ENCODE results near the gene PCDHGA1. TPM values are rescaled to one million over a fixed set of nuclear protein-coding genes. Genes with fewer than 3 reads are reported as not detected.

Gene PCDHGA1
- total and polyA plus RNA-seq, 2 of the 4 experiments (the other 2 are of a cell fraction) = 0.90 to 0.92 TPM

GRCh38 chr5:141508798-141509611 is 178.7 kb downstream of the PCDHGA1 start (continued):
- TF ChIP-seq, protein P1, sequence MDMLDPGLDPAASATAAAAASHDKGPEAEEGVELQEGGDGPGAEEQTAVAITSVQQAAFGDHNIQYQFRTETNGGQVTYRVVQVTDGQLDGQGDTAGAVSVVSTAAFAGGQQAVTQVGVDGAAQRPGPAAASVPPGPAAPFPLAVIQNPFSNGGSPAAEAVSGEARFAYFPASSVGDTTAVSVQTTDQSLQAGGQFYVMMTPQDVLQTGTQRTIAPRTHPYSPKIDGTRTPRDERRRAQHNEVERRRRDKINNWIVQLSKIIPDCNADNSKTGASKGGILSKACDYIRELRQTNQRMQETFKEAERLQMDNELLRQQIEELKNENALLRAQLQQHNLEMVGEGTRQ (IDR thresholded peaks at IDR 0.05; ENCODE audit: low read depth, low read length) = no peak
- no peak; the same call in 1 of the 2 replicates for TF ChIP-seq MAZ (IDR thresholded peaks at IDR 0.05; ENCODE audit: borderline replicate concordance, low read depth, low read length)

DNA sequence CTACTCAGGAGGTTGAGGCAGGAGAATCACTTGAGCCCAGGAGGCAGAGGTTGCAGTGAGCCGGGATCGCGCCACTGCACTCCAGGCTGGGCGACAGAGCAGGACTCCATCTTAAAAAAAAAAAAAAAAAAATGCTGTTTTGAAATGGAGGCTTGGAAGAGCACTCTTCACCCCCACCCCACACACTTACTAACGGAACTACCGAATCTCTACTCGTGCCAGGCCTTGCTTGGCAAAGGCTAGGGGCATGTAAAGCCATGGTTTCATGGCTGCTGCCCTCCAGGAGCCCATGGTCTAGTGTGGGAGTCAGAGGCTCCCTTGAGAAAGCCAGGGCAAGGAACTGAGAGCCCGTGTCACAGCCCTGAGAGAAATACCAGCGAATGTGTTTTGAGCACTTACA is 179.8 kb downstream of the PCDHGA1 start:
- Histone ChIP-seq H4K5ac (ENCODE audit: low read depth, low read length) (no peak overlapping the region), H2BK5ac (ENCODE audit: low read depth, low read length, poor library complexity, severe bottlenecking) (no peak overlapping the region), H3K23ac (ENCODE audit: low read depth, low read length) (no peak overlapping the region), H3K14ac (replicated peaks; ENCODE audit: low read depth, low read length) (peak overlapping the region; percentile 95; the same call in 1 of the 2 replicates), H3K4ac (ENCODE audit: low read depth, low read length) (no peak overlapping the region), H3K4me2 (ENCODE audit: low read depth, low read length) (no peak overlapping the region), H3K18ac (ENCODE audit: low read depth, low read length) (no peak overlapping the region), H3K9me3 (ENCODE audit: control insufficient read depth, insufficient read depth, low read length) (no peaks in the 10 kb centered on the region), H2BK120ac (ENCODE audit: low read depth, low read length) (0 out of 2 replicates have a peak overlapping the region, but pooled peaks have one; percentile 98), H2AFZ (replicated peaks; ENCODE audit: low read length, poor library complexity) (no peak overlapping the region), H3K56ac (ENCODE audit: extremely low read depth, insufficient read depth, low read length) (no peak overlapping the region), H2BK20ac (ENCODE audit: low read depth, low read length) (no peak overlapping the region), H3K4me1 (ENCODE audit: control insufficient read depth, insufficient read depth, low read length) (peaks cover 48% of the 10 kb centered on the region), H2AK9ac (replicated peaks; ENCODE audit: low read depth, low read length, poor library complexity) (no peak overlapping the region), H4K20me1 (ENCODE audit: insufficient read depth, low read length) (peaks cover 16% of the 10 kb centered on the region), H3K79me1 (ENCODE audit: low read depth in 1 of 2, low read length in 2 of 2) (peaks cover 6 to 46% of the 10 kb centered on the region in 2 experiments), H2AK5ac (ENCODE audit: low read depth, low read length) (peak overlapping the region; percentile 69), H3K9ac (ENCODE audit: low read depth, low read length) (no peak overlapping the region), H2BK15ac (ENCODE audit: low read depth, low read length) (peak overlapping the region; percentile 77; the same call in 1 of the 3 replicates), H3K4me3 (ENCODE audit: insufficient read depth, low read depth, low read length) (no peak overlapping the region), H3K9me1 (ENCODE audit: insufficient read depth, low read length) (peaks cover 24% of the 10 kb centered on the region), H3K36me3 (ENCODE audit: control insufficient read depth, insufficient read depth, low read length) (peaks cover 32% of the 10 kb centered on the region), H3K27me3 (ENCODE audit: control insufficient read depth, insufficient read depth, low read length) (no peaks in the 10 kb centered on the region), H3K27ac (ENCODE audit: insufficient read depth, low read length) (peak overlapping the region; percentile 21; the same call in 1 of the 2 replicates), H4K91ac (ENCODE audit: insufficient read depth, low read depth, low read length) (no peak overlapping the region), H4K8ac (ENCODE audit: low read depth in 2 of 2, low read length in 2 of 2) (peak overlapping the region in 1 of 2 experiments; percentile 91; a peak in 2 of 4 replicates)
- BruUV-seq (replicated peaks) = no TSS peak
- dilution Hi-C loops (cut with HindIII; ENCODE audit: low sequenced_read_pairs, unreplicated experiment) (no loop called here), intact Hi-C loops (cut with micrococcal nuclease) (no loop called here), in situ Hi-C loops (cut with MboI; ENCODE audit: low sequenced_read_pairs) (no loop called here)
- POLR2A ChIA-PET (ENCODE audit: unreplicated experiment) = no interaction called here
- WGBS, 2 experiments (ENCODE audit: extremely low coverage in 2 of 2, insufficient read length in 1 of 2) = no CpG with 5 or more reads among the region's 9 CpGs
- CTCF ChIA-PET = interaction anchor here (0.8 to 1.4 kb wide), 2 partner anchors 14 to 32 kb away, joined by 3 to 5 read pairs; no protein-coding TSS in a partner anchor
- DNase-seq = no peak
- ATAC-seq (ENCODE audit: low read depth) = no peak
- TF ChIP-seq CHD1 (IDR thresholded peaks at IDR 0.05; ENCODE audit: low read depth, low read length) = no peak
- TF ChIP-seq SMC3 (IDR thresholded peaks at IDR 0.05; ENCODE audit: low read depth, low read length) = no peak
- no peak for TF ChIP-seq MAFK (IDR thresholded peaks at IDR 0.05; ENCODE audit: low read depth, low read length)
- TF ChIP-seq ELK1 (IDR thresholded peaks at IDR 0.05; ENCODE audit: borderline replicate concordance, low read depth, low read length) = no peak
- no peak for TF ChIP-seq CTCF (conservative IDR thresholded peaks at IDR 0.05; ENCODE audit: low read depth, low read length)
- TF ChIP-seq, protein P1 (IDR thresholded peaks at IDR 0.05; ENCODE audit: low read depth, low read length) = no peak
- TF ChIP-seq BHLHE40 (IDR thresholded peaks at IDR 0.05; ENCODE audit: low read depth, low read length) = no peak
- no peak for TF ChIP-seq RFX5 (IDR thresholded peaks at IDR 0.05; ENCODE audit: low read depth, low read length)
